GM21737 (cell line): ENCODE data around the gene VAV2.
"Not testable (repeated sequence)": the region's sequence is repeated elsewhere in the genome, so short reads cannot be mapped to it uniquely, and the experiment has no call there.

ENCODE experiments used
- ATAC-seq: cut with Tn5 transposase; IDR thresholded peaks from one replicate; pipeline ENCODE4 v1.9.1; 2021; ENCODE audit warnings: mild to moderate bottlenecking, moderate library complexity; ENCODE audit not compliant: unreplicated experiment

Gene VAV2

DNA sequence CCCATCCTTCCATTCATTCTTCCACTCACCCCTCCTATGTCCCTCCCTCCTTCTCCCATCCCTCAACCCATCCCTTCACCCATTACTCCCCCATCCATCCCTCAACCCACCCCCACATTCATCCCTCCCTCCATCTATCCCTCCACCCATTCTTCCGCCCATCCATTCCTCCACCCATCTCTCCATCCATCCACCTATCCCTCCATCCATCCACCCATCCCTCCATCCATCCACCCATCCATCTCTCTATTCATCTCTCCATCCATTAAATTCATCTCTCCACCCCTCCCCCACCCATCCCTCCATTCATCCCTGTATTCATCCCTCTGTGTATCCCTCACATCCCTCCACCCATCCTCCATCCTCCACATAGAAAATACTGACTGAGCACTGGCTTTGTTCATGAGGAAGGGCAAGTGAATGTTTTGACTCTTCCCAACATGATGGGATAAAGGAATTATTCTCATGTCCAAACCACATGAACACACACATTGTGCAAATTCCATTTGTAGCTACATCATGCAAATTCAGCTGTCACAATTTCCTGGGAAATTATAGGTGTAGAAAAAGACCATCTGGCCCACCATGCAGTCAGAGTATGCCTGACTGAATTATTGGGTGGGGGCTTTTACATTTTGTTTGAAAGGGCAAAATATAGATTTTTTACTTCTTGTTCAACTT is 6.9 kb upstream of the VAV2 start:
- no peak for ATAC-seq

DNA sequence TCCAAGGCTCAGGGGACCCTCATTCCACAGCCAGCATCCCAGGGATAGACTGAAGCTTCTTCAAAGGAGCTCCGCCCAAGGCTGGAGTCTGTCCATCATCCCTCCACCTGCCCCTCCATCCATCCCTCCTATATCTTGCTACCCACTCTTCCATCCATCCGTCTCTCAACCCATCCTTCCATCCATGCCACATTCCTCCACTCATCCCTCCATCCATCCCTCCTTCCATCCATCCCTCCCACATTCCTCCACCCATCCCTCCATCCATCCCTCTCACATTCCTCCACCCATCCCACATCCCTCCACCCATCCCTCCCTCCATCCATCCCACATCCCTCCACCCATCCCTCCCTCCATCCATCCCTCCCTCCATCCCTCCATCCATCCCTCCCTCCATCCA is 5.5 kb upstream of the VAV2 start:
- no peak for ATAC-seq

DNA sequence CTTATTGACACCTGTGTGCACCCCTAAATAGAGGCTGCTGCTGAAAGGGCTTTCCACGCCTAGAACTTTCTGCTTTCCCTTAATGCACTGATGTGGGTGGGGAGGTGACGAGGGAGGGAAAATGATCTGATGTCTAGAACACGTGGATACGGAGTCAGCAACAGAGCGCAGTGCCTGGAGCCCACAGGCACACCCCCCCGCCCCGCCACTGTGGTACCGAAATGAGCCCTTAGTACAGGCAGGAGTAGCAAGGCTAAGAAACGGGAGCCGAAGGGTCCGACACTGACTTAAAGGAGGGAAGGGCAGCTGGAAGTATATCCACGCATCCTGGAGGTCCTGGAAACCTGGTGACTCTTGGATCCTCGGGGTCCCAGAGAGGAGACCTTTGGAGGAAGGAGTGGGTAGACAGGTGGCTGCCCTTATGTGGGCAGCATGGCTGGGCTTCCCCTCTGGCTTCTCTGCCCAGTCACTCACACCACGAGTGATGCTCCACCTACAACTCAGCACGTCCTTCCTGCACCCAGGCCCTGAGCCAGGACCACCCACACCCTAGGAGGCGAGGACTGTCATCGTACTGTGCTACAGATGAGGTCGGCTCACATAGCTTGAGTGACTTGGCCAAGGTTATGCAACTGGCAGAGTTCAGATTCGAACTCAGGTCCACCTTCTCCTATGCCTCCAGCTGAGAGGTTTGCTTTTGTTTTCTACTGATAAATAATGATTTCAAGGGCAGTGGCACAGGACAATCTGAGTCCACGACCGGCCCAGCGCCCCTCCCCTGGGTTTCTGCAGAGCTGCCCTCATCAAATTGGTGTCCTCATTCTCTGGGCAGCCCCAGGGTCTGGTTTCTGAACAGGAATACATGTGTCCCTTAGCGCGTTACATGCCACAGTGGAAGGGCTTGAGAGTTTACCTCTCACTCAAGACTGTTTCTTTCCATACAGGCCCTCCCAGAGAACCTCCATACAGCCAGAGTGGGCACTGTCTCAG is 4.7 kb upstream of the VAV2 start:
- no peak for ATAC-seq

DNA sequence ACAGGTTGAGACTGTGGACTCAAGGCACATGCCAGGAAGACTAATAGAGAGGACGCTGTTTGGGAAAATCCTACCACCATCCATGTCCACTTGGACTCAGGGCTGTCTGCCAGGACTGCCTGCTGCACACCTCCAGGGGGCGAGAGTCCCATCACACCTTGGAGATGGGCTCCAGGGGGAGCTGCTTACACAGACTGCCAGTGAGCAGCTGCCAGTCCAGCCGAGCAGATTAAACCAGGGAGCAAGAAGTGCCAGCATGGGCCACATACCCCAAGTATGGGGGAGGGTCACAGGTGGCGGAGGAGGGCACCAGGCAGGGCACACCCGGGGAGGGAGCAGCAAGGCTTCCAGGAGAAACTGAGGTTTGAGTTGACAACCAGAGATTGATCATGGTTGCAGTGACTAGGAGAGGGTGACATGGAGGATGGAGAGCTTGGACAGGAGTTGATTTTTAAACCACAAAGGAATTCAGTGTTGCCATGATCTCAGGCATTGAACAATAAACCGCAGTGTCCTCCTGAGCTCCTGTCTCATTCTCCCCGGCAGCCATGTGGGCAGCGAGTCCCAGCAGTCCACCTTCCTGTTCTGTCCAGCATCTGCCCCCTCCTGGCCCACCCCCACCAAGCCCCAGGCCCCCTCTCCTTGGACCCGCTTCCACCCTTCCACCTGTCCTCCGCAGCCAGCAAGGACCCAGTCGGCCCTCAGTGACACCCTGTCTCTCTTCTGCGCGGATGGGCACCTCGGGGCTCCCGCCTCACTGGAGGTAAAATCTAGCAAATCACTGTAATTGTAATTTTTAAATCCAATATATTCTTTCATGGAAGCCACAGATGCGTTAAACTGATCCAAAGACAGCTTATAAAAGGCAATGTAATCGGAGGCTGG is 3.1 kb upstream of the VAV2 start:
- ATAC-seq = no peak

GRCh38 chr9:133994353-133995011 is 2.4 kb upstream of the VAV2 start:
- peak; percentile 35 for ATAC-seq

DNA sequence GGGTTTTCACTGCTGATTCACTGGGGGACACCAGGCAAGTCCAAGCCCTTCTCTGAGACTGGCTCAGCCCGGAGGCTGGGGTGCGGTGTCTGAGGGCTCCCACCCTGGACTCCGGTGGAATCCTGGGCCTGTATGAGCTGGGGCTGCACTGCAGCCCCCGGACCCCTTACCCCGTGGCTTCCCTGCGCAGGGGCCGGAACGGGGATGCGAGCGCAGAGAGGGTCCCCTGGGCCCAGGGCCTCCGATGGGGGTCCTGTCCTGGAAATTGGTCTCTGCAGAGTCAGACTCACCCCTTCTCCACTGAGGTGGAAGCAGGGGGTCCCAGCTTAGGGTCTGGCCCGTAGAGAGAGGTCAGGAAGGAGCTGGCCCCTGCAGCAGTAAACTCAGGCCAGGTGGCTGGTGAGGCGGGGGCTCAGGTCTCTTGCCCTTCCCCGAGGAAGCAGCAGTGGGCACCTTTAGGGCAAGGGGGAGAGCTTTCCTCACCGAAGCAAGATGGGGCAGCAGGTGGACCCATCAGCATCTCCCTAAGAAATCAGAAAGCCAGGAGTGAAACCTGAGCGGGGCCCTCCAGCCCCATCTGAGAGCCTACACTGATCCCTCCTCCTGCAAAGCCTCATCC is 1.6 kb upstream of the VAV2 start:
- ATAC-seq = no peak

GRCh38 chr9:133992780-133993634 is 883 bp upstream of the VAV2 start:
- peak; percentile 42 for ATAC-seq

DNA sequence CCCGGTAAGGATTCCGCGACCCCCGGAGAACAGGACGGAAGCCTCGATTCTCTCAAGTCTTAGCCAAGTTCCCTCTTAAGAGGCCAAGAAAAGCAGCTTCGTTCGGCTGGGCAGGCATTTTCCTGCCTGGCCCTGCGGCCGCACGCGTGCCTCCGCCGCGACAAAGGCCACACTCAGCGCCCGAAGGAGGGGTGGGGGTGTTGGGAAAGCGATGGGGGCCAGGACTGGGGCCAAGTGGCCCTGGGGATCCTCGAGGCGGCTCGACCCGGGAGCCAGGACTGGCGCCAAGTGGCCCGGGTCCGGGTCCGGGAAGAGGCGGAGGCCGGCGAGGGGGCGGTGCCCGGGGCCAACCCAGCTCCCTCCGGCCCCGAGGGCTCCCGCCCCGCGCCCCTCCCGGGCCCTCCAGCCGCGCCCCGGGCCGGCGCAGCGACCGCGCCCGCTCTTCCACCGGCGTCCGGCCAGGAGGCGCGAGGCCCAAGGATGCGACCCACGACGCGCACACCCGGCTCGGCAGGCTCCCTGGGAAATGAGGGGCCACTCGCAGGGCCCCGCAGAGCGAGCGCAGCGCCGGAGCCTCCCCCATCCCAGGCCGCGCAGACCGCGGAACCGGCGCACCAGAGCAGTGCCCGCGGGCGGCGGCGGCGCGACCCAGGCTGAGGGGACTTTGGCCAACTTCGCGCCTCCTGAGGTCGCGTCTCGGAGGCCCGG is 756 bp downstream of the VAV2 start:
- ATAC-seq = peak; percentile 7

- no peak for ATAC-seq
Observed at GRCh38 chr9:133990366-133991213, 1.5 kb downstream of the VAV2 start.

DNA sequence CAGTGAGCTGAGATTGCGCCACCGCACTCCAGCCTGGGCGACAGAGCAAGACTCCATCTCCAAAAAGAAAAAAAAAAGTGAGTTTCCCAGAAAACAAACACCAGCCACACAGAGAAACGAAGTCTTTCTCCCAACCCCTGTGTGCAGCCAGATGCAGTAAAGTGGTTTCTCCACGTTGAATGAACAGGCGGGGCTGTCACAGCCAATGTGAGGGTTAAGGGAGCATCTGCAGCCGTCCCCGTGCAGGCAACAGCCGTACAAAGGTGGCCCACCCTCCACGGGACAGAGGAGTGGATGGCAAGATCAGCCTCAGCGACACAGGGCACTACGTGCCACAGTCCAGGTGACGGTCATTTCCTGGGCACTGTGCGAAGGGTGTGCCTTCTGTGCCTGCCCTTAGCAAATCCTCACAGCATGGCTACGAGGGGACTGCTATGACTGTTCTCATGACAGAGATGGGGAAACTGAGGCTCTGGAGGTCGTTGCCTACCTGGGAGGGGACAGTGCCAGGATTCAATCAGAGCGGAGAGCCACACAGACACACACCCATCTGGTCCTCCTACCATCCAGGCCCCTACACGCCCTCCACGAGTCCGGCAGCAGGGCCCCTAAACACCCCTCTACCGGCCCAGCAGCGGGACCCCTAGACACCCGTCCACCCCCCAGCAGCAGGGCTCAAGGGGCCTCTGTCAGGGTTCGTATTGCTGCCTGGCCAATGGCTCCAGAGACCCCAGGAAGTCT is 2.3 kb downstream of the VAV2 start:
- no peak for ATAC-seq

GRCh38 chr9:133988771-133989170 is 3.4 kb downstream of the VAV2 start:
- not testable (repeated sequence) for ATAC-seq

- no peak for ATAC-seq
Observed at GRCh38 chr9:133987946-133988665, 4.0 kb downstream of the VAV2 start.

- ATAC-seq = no peak
Observed at GRCh38 chr9:133987446-133987788, 4.7 kb downstream of the VAV2 start.

GRCh38 chr9:133986774-133987445 is 5.2 kb downstream of the VAV2 start:
- no peak for ATAC-seq

DNA sequence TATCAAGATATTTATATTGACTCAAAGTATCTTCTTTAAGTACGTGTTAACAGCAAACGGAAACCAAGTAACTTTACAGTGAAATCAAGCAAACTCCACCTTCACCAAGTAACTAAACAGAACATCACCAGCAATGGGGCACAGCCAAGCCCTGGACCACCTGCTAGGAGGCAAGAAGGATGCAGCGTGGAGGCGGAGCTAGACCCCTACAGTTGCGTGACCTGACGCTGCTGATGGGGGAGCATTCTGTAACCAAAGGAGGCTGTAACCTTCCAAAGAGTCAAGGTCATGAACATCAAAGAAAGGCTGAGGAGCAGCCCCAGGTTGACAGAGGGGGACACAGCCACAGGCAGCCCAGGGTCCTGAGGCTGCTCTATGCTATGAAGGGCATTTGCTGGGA is 6.1 kb downstream of the VAV2 start:
- no peak for ATAC-seq
